ENCODE data around the gene TBL1XR1. TPM values are rescaled to one million over a fixed set of nuclear protein-coding genes. Genes with fewer than 3 reads are reported as not detected.

Gene TBL1XR1
- total RNA-seq, 1 donor from 2014 or later, result 156 TPM

GRCh38 chr3:177104299-177104992 is 92.8 kb downstream of the TBL1XR1 start:
- Histone ChIP-seq H3K36me3 (no peaks in the 10 kb centered on the region), H3K9me3 (no peaks in the 10 kb centered on the region), H3K4me3 (no peak overlapping the region), H3K27me3 (no peaks in the 10 kb centered on the region), H3K27ac (no peak overlapping the region), H3K4me1 (peaks cover 38% of the 10 kb centered on the region)
- no peak for DNase-seq
- TF ChIP-seq CTCF (IDR thresholded peaks at IDR 0.05), result no peak
- no peak for ATAC-seq
- intact Hi-C loops (cut with DNase I), result no loop called here

- Histone ChIP-seq H3K27me3 (no peaks in the 10 kb centered on the region), H3K4me3 (no peak overlapping the region), H3K4me1 (peaks cover 29% of the 10 kb centered on the region), H3K9me3 (no peaks in the 10 kb centered on the region), H3K27ac (no peak overlapping the region), H3K36me3 (no peaks in the 10 kb centered on the region)
- ATAC-seq, result peak; percentile 43
- intact Hi-C loops (cut with DNase I), result no loop called here
- TF ChIP-seq CTCF (IDR thresholded peaks at IDR 0.05), result no peak
- no peak for DNase-seq
Measured at GRCh38 chr3:177102553-177102952, 94.7 kb downstream of the TBL1XR1 start.

GRCh38 chr3:177098551-177098950 is 98.7 kb downstream of the TBL1XR1 start:
- H3K4me3 ChIP-seq, result no peak overlapping the region
- no peak for ATAC-seq
- no peaks in the 10 kb centered on the region for H3K36me3 ChIP-seq
- no peak for DNase-seq
- no peak overlapping the region for H3K27ac ChIP-seq
- peaks cover 9% of the 10 kb centered on the region for H3K4me1 ChIP-seq
- intact Hi-C loops (cut with DNase I), result no loop called here
- H3K9me3 ChIP-seq, result no peaks in the 10 kb centered on the region
- H3K27me3 ChIP-seq, result no peaks in the 10 kb centered on the region
- no peak for TF ChIP-seq CTCF (IDR thresholded peaks at IDR 0.05)

- ATAC-seq (no peak), DNase-seq (no peak)
- no peaks in the 10 kb centered on the region for H3K9me3 ChIP-seq
- no peak overlapping the region for H3K4me3 ChIP-seq
- H3K36me3 ChIP-seq, result no peaks in the 10 kb centered on the region
- no peak overlapping the region for H3K27ac ChIP-seq
- TF ChIP-seq CTCF (IDR thresholded peaks at IDR 0.05), result no peak
- intact Hi-C loops (cut with DNase I), result no loop called here
- no peaks in the 10 kb centered on the region for H3K27me3 ChIP-seq
- H3K4me1 ChIP-seq, result no peaks in the 10 kb centered on the region
Measured at GRCh38 chr3:177096615-177097014, 100.7 kb downstream of the TBL1XR1 start.

GRCh38 chr3:177093966-177094365 is 103.3 kb downstream of the TBL1XR1 start:
- intact Hi-C loops (cut with DNase I), result no loop called here
- no peaks in the 10 kb centered on the region for H3K36me3 ChIP-seq
- DNase-seq, result no peak
- ATAC-seq, result no peak
- H3K27me3 ChIP-seq, result no peaks in the 10 kb centered on the region
- H3K27ac ChIP-seq, result no peak overlapping the region
- H3K4me3 ChIP-seq, result no peak overlapping the region
- TF ChIP-seq CTCF (IDR thresholded peaks at IDR 0.05), result no peak
- no peaks in the 10 kb centered on the region for H3K9me3 ChIP-seq
- peaks cover 8% of the 10 kb centered on the region for H3K4me1 ChIP-seq

GRCh38 chr3:177089901-177090300 is 107.4 kb downstream of the TBL1XR1 start:
- Histone ChIP-seq H3K4me3 (no peak overlapping the region), H3K27ac (no peak overlapping the region), H3K27me3 (no peaks in the 10 kb centered on the region), H3K4me1 (peaks cover 13% of the 10 kb centered on the region), H3K9me3 (no peaks in the 10 kb centered on the region), H3K36me3 (no peaks in the 10 kb centered on the region)
- DNase-seq (no peak), ATAC-seq (no peak)
- intact Hi-C loops (cut with DNase I), result no loop called here
- no peak for TF ChIP-seq CTCF (IDR thresholded peaks at IDR 0.05)
